Effector memory CD8-positive, alpha-beta T cell (primary cell): ENCODE results near the gene NKD1.

Experiments used
- ATAC-seq: fragments of 150-1000 bp; cut with Tn5 transposase; replicated peaks from 2 replicates; pipeline ENCODE4 v1.10.0; 2021; ENCODE audit warnings: mild to moderate bottlenecking, moderate library complexity
- DNase-seq, 3 experiments: peaks; one replicate each; pipeline ENCODE4 v3.0.0; 2021
- H3K27ac Mint-ChIP-seq, 2 donors: one replicate each; pipeline ENCODE4 v1.8.0; 2022; ENCODE audit warnings: mild to moderate bottlenecking in 2 of 2, mixed read lengths in 2 of 2, moderate library complexity in 2 of 2
- H3K27me3 Mint-ChIP-seq, 2 donors: one replicate each; pipeline ENCODE4 v1.8.0; 2022; ENCODE audit warnings: mixed read lengths in 2 of 2
- H3K36me3 Mint-ChIP-seq: one replicate; pipeline ENCODE4 v1.8.0; 2022; ENCODE audit warnings: mild to moderate bottlenecking, moderate library complexity, mixed read lengths; ENCODE audit not compliant: insufficient read depth
- H3K4me1 Mint-ChIP-seq, 2 donors: one replicate each; pipeline ENCODE4 v1.8.0; 2022; ENCODE audit warnings: low read depth in 2 of 2, mixed read lengths in 2 of 2
- H3K4me3 Mint-ChIP-seq, 2 donors: one replicate each; pipeline ENCODE4 v1.8.0; 2022; ENCODE audit warnings: mild to moderate bottlenecking in 2 of 2, mixed read lengths in 2 of 2, moderate library complexity in 2 of 2
- H3K9me3 Mint-ChIP-seq, 2 donors: one replicate each; pipeline ENCODE4 v1.8.0; 2022; ENCODE audit warnings: mixed read lengths in 2 of 2

NKD1 gene

GRCh38 chr16:50525716-50526115 is 22.5 kb upstream of the NKD1 start:
- ATAC-seq (no peak), DNase-seq (no peak)
- H3K36me3 Mint-ChIP-seq: no peaks in the 10 kb centered on the region
- no peaks in the 10 kb centered on the region for H3K4me1 Mint-ChIP-seq
- no peak overlapping the region for H3K27ac Mint-ChIP-seq
- no peak overlapping the region for H3K4me3 Mint-ChIP-seq
- H3K9me3 Mint-ChIP-seq: no peaks in the 10 kb centered on the region
- peaks cover 54 to 58% of the 10 kb centered on the region in 2 donors for H3K27me3 Mint-ChIP-seq

- ATAC-seq (no peak), DNase-seq (no peak)
- H3K36me3 Mint-ChIP-seq: no peaks in the 10 kb centered on the region
- H3K9me3 Mint-ChIP-seq: no peaks in the 10 kb centered on the region
- H3K4me1 Mint-ChIP-seq: no peaks in the 10 kb centered on the region
- peaks cover 49 to 63% of the 10 kb centered on the region in 2 donors for H3K27me3 Mint-ChIP-seq
- no peak overlapping the region for H3K27ac Mint-ChIP-seq
- no peak overlapping the region for H3K4me3 Mint-ChIP-seq
Observed at GRCh38 chr16:50526249-50526648, 21.9 kb upstream of the NKD1 start.

DNA sequence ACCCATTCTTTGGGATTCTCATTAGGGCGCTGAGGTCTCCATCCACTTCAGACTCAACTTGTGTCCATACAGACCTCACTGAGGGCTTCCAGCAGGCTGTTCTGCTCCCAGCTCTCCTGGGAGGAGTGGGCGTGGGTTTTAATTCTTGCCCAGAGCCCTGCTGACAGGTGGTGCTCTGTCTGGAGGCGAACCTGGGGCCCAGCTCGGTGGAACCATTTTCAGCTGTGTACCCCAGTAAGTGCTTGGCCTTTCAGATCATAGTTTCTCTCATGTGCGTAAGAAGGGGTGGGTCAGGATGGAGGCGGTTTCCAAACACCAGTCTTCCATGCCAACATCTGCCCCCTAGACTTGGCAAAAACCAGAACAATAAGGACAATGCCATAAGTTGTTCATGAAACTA is 21.4 kb upstream of the NKD1 start:
- H3K4me1 Mint-ChIP-seq: no peaks in the 10 kb centered on the region
- no peak overlapping the region for H3K27ac Mint-ChIP-seq
- DNase-seq (no peak), ATAC-seq (no peak)
- no peaks in the 10 kb centered on the region for H3K36me3 Mint-ChIP-seq
- peaks cover 43 to 68% of the 10 kb centered on the region in 2 donors for H3K27me3 Mint-ChIP-seq
- H3K9me3 Mint-ChIP-seq: no peaks in the 10 kb centered on the region
- no peak overlapping the region for H3K4me3 Mint-ChIP-seq

DNA sequence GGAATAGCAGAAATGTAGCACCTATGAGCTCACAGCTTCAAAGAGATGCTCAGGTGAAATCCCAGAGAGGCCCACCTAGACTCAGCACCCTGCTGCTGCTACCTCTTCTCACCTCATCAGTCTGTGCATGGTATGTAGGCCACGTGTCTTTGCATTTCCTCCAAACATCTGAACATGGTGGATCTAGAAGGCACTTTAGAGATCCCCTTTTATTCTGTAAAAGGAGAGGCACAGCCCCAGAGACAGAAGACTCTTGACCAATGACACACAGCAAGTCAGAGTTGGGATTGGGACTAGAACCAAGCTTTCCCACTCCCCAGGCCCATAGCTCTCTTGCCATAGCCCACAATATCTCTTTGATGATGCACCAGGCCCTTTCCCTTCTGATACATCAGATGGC is 19.4 kb upstream of the NKD1 start:
- Mint-ChIP-seq H3K9me3 (no peaks in the 10 kb centered on the region), H3K36me3 (no peaks in the 10 kb centered on the region), H3K27ac (no peak overlapping the region), H3K27me3 (peaks cover 25 to 63% of the 10 kb centered on the region in 2 donors), H3K4me3 (no peak overlapping the region), H3K4me1 (no peaks in the 10 kb centered on the region)
- no peak for ATAC-seq
- no peak for DNase-seq

DNA sequence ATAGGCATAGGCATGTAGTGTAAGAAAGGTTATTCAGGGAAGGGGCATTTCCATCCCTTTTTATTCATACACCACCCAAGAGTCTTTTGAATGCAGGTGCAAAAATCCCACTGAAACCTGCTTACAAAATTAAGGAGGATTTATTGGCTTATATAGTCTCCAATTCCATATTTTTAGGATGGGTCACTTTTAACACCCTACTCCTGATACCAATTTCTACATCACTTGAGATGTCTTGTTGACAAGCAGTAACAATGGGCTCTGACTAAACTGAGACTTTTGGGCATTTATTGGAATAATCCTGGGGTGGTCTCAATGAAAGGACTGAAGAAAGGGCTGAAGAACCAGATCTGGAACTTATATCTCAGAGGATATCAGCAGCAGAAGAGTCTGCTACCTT is 18.9 kb upstream of the NKD1 start:
- DNase-seq: no peak
- Mint-ChIP-seq H3K4me1 (no peaks in the 10 kb centered on the region), H3K9me3 (no peaks in the 10 kb centered on the region), H3K27me3 (peaks cover 27 to 62% of the 10 kb centered on the region in 2 donors), H3K36me3 (no peaks in the 10 kb centered on the region), H3K4me3 (no peak overlapping the region), H3K27ac (no peak overlapping the region)
- ATAC-seq: no peak

DNA sequence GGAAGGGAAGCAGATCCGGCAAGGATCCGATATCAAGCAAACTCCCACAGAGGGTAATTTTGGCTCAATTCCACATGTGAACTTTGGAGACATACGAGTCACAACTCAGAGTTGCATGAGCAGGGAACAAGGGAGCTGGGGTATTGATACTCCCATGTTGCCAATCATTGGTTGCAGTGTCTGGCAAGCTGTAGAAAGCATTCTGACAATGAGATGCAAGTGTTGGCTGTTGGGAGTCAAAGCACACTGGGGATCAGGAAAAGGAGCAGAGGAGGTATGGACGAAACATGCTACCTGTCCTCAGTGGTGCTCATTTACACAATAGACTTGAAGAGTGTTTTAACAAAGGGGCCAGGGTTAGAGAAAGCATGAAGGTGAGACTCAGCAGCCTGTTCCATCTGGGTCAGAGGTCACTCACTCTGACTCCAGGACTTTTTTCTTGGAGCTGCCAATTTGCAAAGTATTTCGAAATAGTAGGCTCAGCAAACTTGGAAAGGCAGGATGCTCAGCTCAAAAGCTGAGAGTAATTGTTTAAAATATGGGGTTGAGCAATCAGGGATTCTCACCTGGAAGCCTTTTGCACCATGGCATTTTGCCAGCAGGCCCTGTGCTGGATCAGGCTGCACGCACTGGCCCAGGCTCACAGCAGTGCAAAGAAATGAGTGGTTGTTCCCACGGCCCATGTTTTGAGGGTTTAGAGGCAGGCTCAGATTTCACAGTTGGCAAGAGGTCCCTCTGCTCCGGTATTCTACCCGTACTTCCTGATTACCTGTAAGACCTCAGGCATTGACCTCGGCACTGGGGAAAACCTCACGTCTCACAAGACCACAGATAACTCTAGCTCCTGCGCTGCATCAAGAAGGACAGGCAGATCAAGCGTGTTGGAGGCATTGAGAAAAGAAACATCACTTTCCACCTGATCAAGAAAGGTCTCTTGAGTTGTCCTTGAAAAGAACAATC is 17.6 kb upstream of the NKD1 start:
- DNase-seq (no peak), ATAC-seq (no peak)
- no peaks in the 10 kb centered on the region for H3K36me3 Mint-ChIP-seq
- H3K4me1 Mint-ChIP-seq: no peaks in the 10 kb centered on the region
- peaks cover 24 to 53% of the 10 kb centered on the region in 2 donors for H3K27me3 Mint-ChIP-seq
- no peaks in the 10 kb centered on the region for H3K9me3 Mint-ChIP-seq
- H3K4me3 Mint-ChIP-seq: no peak overlapping the region
- no peak overlapping the region for H3K27ac Mint-ChIP-seq

- Mint-ChIP-seq H3K4me3 (no peak overlapping the region), H3K27me3 (peaks cover 16 to 52% of the 10 kb centered on the region in 2 donors), H3K36me3 (no peaks in the 10 kb centered on the region), H3K9me3 (no peaks in the 10 kb centered on the region), H3K4me1 (no peaks in the 10 kb centered on the region), H3K27ac (no peak overlapping the region)
- ATAC-seq (no peak), DNase-seq (no peak)
Observed at GRCh38 chr16:50531359-50531758, 16.8 kb upstream of the NKD1 start.

DNA sequence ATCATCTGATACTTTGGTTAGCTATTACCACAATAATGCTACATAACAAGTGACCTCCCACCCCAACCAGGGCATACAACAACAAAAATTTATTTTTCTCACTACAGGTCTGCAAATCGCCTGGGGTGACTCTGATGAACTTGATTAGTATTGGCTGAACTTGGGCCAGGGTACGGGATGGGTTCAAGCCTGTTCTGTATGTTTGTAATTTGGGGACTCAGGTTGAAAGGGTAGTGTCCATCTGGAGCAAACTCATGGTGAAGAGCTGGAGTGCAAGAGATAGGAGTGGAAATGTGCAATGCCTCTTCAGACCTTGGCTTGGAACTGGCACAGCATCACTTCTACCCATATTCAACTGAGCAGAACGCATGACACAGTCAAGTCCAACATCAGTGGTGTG is 16.3 kb upstream of the NKD1 start:
- Mint-ChIP-seq H3K36me3 (no peaks in the 10 kb centered on the region), H3K4me3 (no peak overlapping the region), H3K27me3 (peaks cover 11 to 47% of the 10 kb centered on the region in 2 donors), H3K4me1 (no peaks in the 10 kb centered on the region), H3K27ac (no peak overlapping the region), H3K9me3 (no peaks in the 10 kb centered on the region)
- no peak for DNase-seq
- no peak for ATAC-seq

- Mint-ChIP-seq H3K4me3 (no peak overlapping the region), H3K36me3 (no peaks in the 10 kb centered on the region), H3K4me1 (no peaks in the 10 kb centered on the region), H3K27ac (no peak overlapping the region), H3K9me3 (no peaks in the 10 kb centered on the region), H3K27me3 (peaks cover 11 to 46% of the 10 kb centered on the region in 2 donors)
- ATAC-seq: no peak
- no peak for DNase-seq
Observed at GRCh38 chr16:50532576-50532975, 15.6 kb upstream of the NKD1 start.

- Mint-ChIP-seq H3K27ac (no peak overlapping the region), H3K9me3 (no peaks in the 10 kb centered on the region), H3K4me3 (no peak overlapping the region), H3K36me3 (no peaks in the 10 kb centered on the region), H3K27me3 (peaks cover 11 to 39% of the 10 kb centered on the region in 2 donors), H3K4me1 (no peaks in the 10 kb centered on the region)
- DNase-seq: no peak
- no peak for ATAC-seq
Observed at GRCh38 chr16:50533317-50533716, 14.9 kb upstream of the NKD1 start.

DNA sequence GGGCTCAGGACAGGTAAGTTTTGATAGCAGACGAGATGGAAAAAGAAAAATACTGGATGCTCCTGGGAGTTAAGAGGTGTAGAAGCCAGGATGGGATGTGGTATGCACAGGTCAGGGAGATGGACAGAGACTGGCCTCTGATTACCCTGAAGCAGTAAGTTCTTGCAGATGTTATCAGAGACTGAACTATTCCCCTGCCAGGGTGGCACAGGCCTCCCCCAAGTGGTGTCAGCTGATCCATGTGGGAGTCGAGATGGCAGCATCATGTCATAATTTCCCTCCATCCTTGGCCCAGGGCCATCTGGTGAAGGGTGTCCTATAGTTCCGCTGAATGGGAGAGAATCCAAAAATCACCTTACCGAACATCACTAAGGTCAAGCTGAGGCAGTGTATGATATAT is 14.1 kb upstream of the NKD1 start:
- no peaks in the 10 kb centered on the region for H3K36me3 Mint-ChIP-seq
- no peak overlapping the region for H3K4me3 Mint-ChIP-seq
- H3K27me3 Mint-ChIP-seq: peaks cover 11 to 35% of the 10 kb centered on the region in 2 donors
- H3K4me1 Mint-ChIP-seq: no peaks in the 10 kb centered on the region
- ATAC-seq: no peak
- DNase-seq: no peak
- H3K27ac Mint-ChIP-seq: no peak overlapping the region
- no peaks in the 10 kb centered on the region for H3K9me3 Mint-ChIP-seq

GRCh38 chr16:50534556-50534955 is 13.6 kb upstream of the NKD1 start:
- ATAC-seq: no peak
- no peak for DNase-seq
- no peak overlapping the region for H3K4me3 Mint-ChIP-seq
- H3K27me3 Mint-ChIP-seq: peaks cover 11 to 40% of the 10 kb centered on the region in 2 donors
- no peaks in the 10 kb centered on the region for H3K9me3 Mint-ChIP-seq
- no peak overlapping the region for H3K27ac Mint-ChIP-seq
- no peaks in the 10 kb centered on the region for H3K4me1 Mint-ChIP-seq
- no peaks in the 10 kb centered on the region for H3K36me3 Mint-ChIP-seq

GRCh38 chr16:50534958-50535357 is 13.2 kb upstream of the NKD1 start:
- Mint-ChIP-seq H3K4me3 (no peak overlapping the region), H3K9me3 (no peaks in the 10 kb centered on the region), H3K27me3 (peaks cover 11 to 41% of the 10 kb centered on the region in 2 donors), H3K27ac (no peak overlapping the region), H3K36me3 (no peaks in the 10 kb centered on the region), H3K4me1 (no peaks in the 10 kb centered on the region)
- no peak for DNase-seq
- no peak for ATAC-seq

GRCh38 chr16:50535506-50536257 is 12.5 kb upstream of the NKD1 start:
- Mint-ChIP-seq H3K9me3 (no peaks in the 10 kb centered on the region), H3K4me1 (no peaks in the 10 kb centered on the region), H3K27me3 (peaks cover 7 to 41% of the 10 kb centered on the region in 2 donors), H3K36me3 (no peaks in the 10 kb centered on the region), H3K4me3 (no peak overlapping the region), H3K27ac (no peak overlapping the region)
- DNase-seq: no peak
- ATAC-seq: no peak
